ENCODE results near the gene TRABD2B.

TRABD2B gene

DNA sequence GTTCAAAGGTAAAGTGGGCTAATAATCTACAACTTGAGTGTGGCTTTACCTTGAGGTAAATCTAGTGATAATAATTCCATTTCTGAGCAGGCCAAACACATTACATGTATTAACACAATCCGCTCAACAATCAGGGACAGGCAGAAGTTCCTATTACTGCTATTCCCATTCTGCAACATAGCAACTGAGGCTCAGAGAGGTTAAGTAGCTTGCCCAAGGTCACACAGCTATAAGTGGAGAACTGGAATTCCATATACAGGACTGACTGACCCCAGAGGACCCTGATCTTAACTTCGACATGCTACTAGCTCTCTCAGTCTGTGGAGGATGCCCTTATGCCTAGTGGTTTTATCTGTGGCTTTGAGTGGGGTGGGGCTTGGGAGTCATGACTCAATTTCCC is 110.1 kb downstream of the TRABD2B start:
- Histone ChIP-seq H3K9me2 (replicated peaks; ENCODE audit: insufficient read depth, low read length) (no peaks in the 10 kb centered on the region), H3F3A (ENCODE audit: insufficient read depth) (no peaks in the 10 kb centered on the region), H3K9ac (ENCODE audit: low read length) (no peak overlapping the region), H3K27ac (ENCODE audit: low read depth, low read length) (no peak overlapping the region), H3K79me2 (ENCODE audit: insufficient read depth, low read length) (no peaks in the 10 kb centered on the region), H3K4me2 (ENCODE audit: low read depth, low read length, poor library complexity, severe bottlenecking) (no peak overlapping the region), H2AFZ (ENCODE audit: low read depth, low read length, severe bottlenecking) (no peak overlapping the region), H3K4me3 (ENCODE audit: insufficient read depth, low read length, poor library complexity, severe bottlenecking) (no peak overlapping the region), H4K20me1 (ENCODE audit: low read depth, low read length) (no peaks in the 10 kb centered on the region), H3K36me3 (ENCODE audit: low read length) (no peaks in the 10 kb centered on the region), H3K9me3 (ENCODE audit: insufficient read depth, low read length) (no peaks in the 10 kb centered on the region), H3K27me3 (ENCODE audit: low read length) (no peaks in the 10 kb centered on the region)
- TF ChIP-seq EZH2phosphoT487 (conservative IDR thresholded peaks at IDR 0.05; ENCODE audit: low read length): no peak
- TF ChIP-seq, protein P1, sequence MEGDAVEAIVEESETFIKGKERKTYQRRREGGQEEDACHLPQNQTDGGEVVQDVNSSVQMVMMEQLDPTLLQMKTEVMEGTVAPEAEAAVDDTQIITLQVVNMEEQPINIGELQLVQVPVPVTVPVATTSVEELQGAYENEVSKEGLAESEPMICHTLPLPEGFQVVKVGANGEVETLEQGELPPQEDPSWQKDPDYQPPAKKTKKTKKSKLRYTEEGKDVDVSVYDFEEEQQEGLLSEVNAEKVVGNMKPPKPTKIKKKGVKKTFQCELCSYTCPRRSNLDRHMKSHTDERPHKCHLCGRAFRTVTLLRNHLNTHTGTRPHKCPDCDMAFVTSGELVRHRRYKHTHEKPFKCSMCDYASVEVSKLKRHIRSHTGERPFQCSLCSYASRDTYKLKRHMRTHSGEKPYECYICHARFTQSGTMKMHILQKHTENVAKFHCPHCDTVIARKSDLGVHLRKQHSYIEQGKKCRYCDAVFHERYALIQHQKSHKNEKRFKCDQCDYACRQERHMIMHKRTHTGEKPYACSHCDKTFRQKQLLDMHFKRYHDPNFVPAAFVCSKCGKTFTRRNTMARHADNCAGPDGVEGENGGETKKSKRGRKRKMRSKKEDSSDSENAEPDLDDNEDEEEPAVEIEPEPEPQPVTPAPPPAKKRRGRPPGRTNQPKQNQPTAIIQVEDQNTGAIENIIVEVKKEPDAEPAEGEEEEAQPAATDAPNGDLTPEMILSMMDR (IDR thresholded peaks at IDR 0.05; ENCODE audit: insufficient read depth, low read length, poor library complexity, severe bottlenecking): no peak

- no peaks in the 10 kb centered on the region for H3K9me2 ChIP-seq (replicated peaks; ENCODE audit: insufficient read depth, low read length)
- no peaks in the 10 kb centered on the region for H3K36me3 ChIP-seq (ENCODE audit: low read length)
- no peaks in the 10 kb centered on the region for H3K9me3 ChIP-seq (ENCODE audit: insufficient read depth, low read length)
- no peak overlapping the region for H3K9ac ChIP-seq (ENCODE audit: low read length)
- no peak overlapping the region for H2AFZ ChIP-seq (ENCODE audit: low read depth, low read length, severe bottlenecking)
- H3K4me3 ChIP-seq (ENCODE audit: insufficient read depth, low read length, poor library complexity, severe bottlenecking): no peak overlapping the region
- H3K27ac ChIP-seq (ENCODE audit: low read depth, low read length): no peak overlapping the region
- TF ChIP-seq, protein P1 (IDR thresholded peaks at IDR 0.05; ENCODE audit: insufficient read depth, low read length, poor library complexity, severe bottlenecking): no peak
- no peak for TF ChIP-seq EZH2phosphoT487 (conservative IDR thresholded peaks at IDR 0.05; ENCODE audit: low read length)
- H3K79me2 ChIP-seq (ENCODE audit: insufficient read depth, low read length): no peaks in the 10 kb centered on the region
- no peaks in the 10 kb centered on the region for H3F3A ChIP-seq (ENCODE audit: insufficient read depth)
- no peaks in the 10 kb centered on the region for H4K20me1 ChIP-seq (ENCODE audit: low read depth, low read length)
- no peak overlapping the region for H3K4me2 ChIP-seq (ENCODE audit: low read depth, low read length, poor library complexity, severe bottlenecking)
- no peaks in the 10 kb centered on the region for H3K27me3 ChIP-seq (ENCODE audit: low read length)
Observed at GRCh38 chr1:47886141-47886540, 111.0 kb downstream of the TRABD2B start.

- no peak overlapping the region for H2AFZ ChIP-seq (ENCODE audit: low read depth, low read length, severe bottlenecking)
- no peaks in the 10 kb centered on the region for H3K36me3 ChIP-seq (ENCODE audit: low read length)
- no peaks in the 10 kb centered on the region for H3K79me2 ChIP-seq (ENCODE audit: insufficient read depth, low read length)
- no peaks in the 10 kb centered on the region for H3F3A ChIP-seq (ENCODE audit: insufficient read depth)
- no peak for TF ChIP-seq EZH2phosphoT487 (conservative IDR thresholded peaks at IDR 0.05; ENCODE audit: low read length)
- TF ChIP-seq, protein P1 (IDR thresholded peaks at IDR 0.05; ENCODE audit: insufficient read depth, low read length, poor library complexity, severe bottlenecking): no peak
- no peaks in the 10 kb centered on the region for H4K20me1 ChIP-seq (ENCODE audit: low read depth, low read length)
- no peaks in the 10 kb centered on the region for H3K9me3 ChIP-seq (ENCODE audit: insufficient read depth, low read length)
- H3K27ac ChIP-seq (ENCODE audit: low read depth, low read length): no peak overlapping the region
- H3K4me3 ChIP-seq (ENCODE audit: insufficient read depth, low read length, poor library complexity, severe bottlenecking): no peak overlapping the region
- no peaks in the 10 kb centered on the region for H3K9me2 ChIP-seq (replicated peaks; ENCODE audit: insufficient read depth, low read length)
- H3K4me2 ChIP-seq (ENCODE audit: low read depth, low read length, poor library complexity, severe bottlenecking): no peak overlapping the region
- no peak overlapping the region for H3K9ac ChIP-seq (ENCODE audit: low read length)
- H3K27me3 ChIP-seq (ENCODE audit: low read length): no peaks in the 10 kb centered on the region
Observed at GRCh38 chr1:47885062-47885830, 111.9 kb downstream of the TRABD2B start.
